HepG2 (cell line): ENCODE data around the gene CASD1. TPM values are rescaled to one million over a fixed set of nuclear protein-coding genes. Genes with fewer than 3 reads are reported as not detected.

Source experiments
- CERS6 ChIP-seq: sonication (generic); formaldehyde crosslinking; IDR thresholded peaks from 2 replicates; pipeline ENCODE4 v1.5.0; 2020; ENCODE audit warnings: missing genetic modification reagents
- EEA1 ChIP-seq: sonication (generic); formaldehyde crosslinking; IDR thresholded peaks from 2 replicates; pipeline ENCODE4 v1.5.1; 2020; ENCODE audit warnings: mild to moderate bottlenecking, missing genetic modification reagents, borderline replicate concordance
- GATA4 ChIP-seq: sonication (generic); IDR thresholded peaks from 2 replicates; pipeline ENCODE4 v1.6.1; 2016; ENCODE audit warnings: antibody characterized with exemption, low read depth, borderline replicate concordance
- KAT8 ChIP-seq: IDR thresholded peaks from 2 replicates; pipeline ENCODE4 v1.6.1; 2016; ENCODE audit warnings: missing genetic modification reagents, missing compliant biosample characterization
- KDM1A ChIP-seq: IDR thresholded peaks from 2 replicates; pipeline ENCODE4 v1.6.1; 2016; ENCODE audit warnings: missing compliant biosample characterization
- KMT2A ChIP-seq: sonication (generic); formaldehyde crosslinking; IDR thresholded peaks from 2 replicates; pipeline ENCODE4 v1.4.0; 2020; ENCODE audit warnings: missing genetic modification reagents
- MED8 ChIP-seq: sonication (generic); formaldehyde crosslinking; IDR thresholded peaks from 2 replicates; pipeline ENCODE4 v1.8.1; 2023; ENCODE audit warnings: mild to moderate bottlenecking, missing genetic modification reagents; ENCODE audit not compliant: insufficient replicate concordance
- MTA3 ChIP-seq: sonication (generic); formaldehyde crosslinking; IDR thresholded peaks from 2 replicates; pipeline ENCODE4 v1.4.0; 2020; ENCODE audit warnings: missing genetic modification reagents
- PHF8 ChIP-seq: sonication (generic); formaldehyde crosslinking; IDR thresholded peaks from 2 replicates; pipeline ENCODE4 v1.5.0; 2020; ENCODE audit warnings: missing genetic modification reagents
- RFXAP ChIP-seq: sonication (generic); formaldehyde crosslinking; IDR thresholded peaks from 2 replicates; pipeline ENCODE4 v1.4.0; 2020; ENCODE audit warnings: missing genetic modification reagents, borderline replicate concordance
- TOPORS ChIP-seq: sonication (generic); formaldehyde crosslinking; IDR thresholded peaks from 2 replicates; pipeline ENCODE4 v1.8.0; 2023; ENCODE audit warnings: mild to moderate bottlenecking, missing genetic modification reagents
- ZBTB26 ChIP-seq: IDR thresholded peaks from 2 replicates; pipeline ENCODE4 v1.6.1; 2016; ENCODE audit warnings: missing compliant biosample characterization, missing genetic modification reagents, borderline replicate concordance
- ZBTB7B ChIP-seq: sonication (generic); formaldehyde crosslinking; IDR thresholded peaks from 2 replicates; pipeline ENCODE4 v1.4.0; 2020; ENCODE audit warnings: missing genetic modification reagents
- ZNF276 ChIP-seq: sonication (generic); formaldehyde crosslinking; IDR thresholded peaks from 2 replicates; pipeline ENCODE4 v1.4.0; 2020; ENCODE audit warnings: mild to moderate bottlenecking, low read depth, missing genetic modification reagents
- ZNF282 ChIP-seq: fragments of 450-650 bp; IDR thresholded peaks from 2 replicates; pipeline ENCODE4 v1.6.1; 2018; ENCODE audit not compliant: partially characterized antibody
- ZNF329 ChIP-seq: sonication (generic); formaldehyde crosslinking; IDR thresholded peaks from 2 replicates; pipeline ENCODE4 v1.9.0; 2021; ENCODE audit warnings: low read depth, mild to moderate bottlenecking, missing genetic modification reagents
- ZNF335 ChIP-seq: sonication (generic); formaldehyde crosslinking; IDR thresholded peaks from 2 replicates; pipeline ENCODE4 v1.4.0; 2020; ENCODE audit warnings: missing genetic modification reagents
- ZNF350 ChIP-seq: sonication (generic); formaldehyde crosslinking; IDR thresholded peaks from 2 replicates; pipeline ENCODE4 v1.4.0; 2020; ENCODE audit warnings: mild to moderate bottlenecking, low read depth, missing genetic modification reagents, borderline replicate concordance
- ZNF430 ChIP-seq: sonication (generic); formaldehyde crosslinking; IDR thresholded peaks from 2 replicates; pipeline ENCODE4 v1.9.0; 2021; ENCODE audit warnings: mild to moderate bottlenecking, missing genetic modification reagents
- ZNF556 ChIP-seq: sonication (generic); formaldehyde crosslinking; IDR thresholded peaks from 2 replicates; pipeline ENCODE4 v1.4.0; 2020; ENCODE audit warnings: mild to moderate bottlenecking, missing genetic modification reagents, borderline replicate concordance
- ZNF598 ChIP-seq: sonication (generic); formaldehyde crosslinking; IDR thresholded peaks from 2 replicates; pipeline ENCODE4 v1.5.1; 2020; ENCODE audit warnings: mild to moderate bottlenecking, missing genetic modification reagents, borderline replicate concordance
- ZNF781 ChIP-seq: sonication (generic); formaldehyde crosslinking; IDR thresholded peaks from 2 replicates; pipeline ENCODE4 v1.5.1; 2020; ENCODE audit warnings: borderline replicate concordance, mild to moderate bottlenecking, missing genetic modification reagents; ENCODE audit errors: not compliant biosample characterization
- ZNF879 ChIP-seq: sonication (generic); formaldehyde crosslinking; IDR thresholded peaks from 2 replicates; pipeline ENCODE4 v1.8.1; 2023; ENCODE audit warnings: missing genetic modification reagents
- polyA plus RNA-seq, 8 experiments: library from polyadenylated mRNA; depleted of rRNA in 3 of 8; stranded (reverse) in 7 of 8; unstranded in 1 of 8; fragments of >200 nt; fragmentation: Illumina TruSeq in 4 of 8; extraction: Trizol in 4 of 8; gene quantifications; 2 replicates each; pipeline versions ENCODE4 v1.2.1 to v1.2.3, GENCODE V29; 2011 to 2016; ENCODE audit warnings: low read depth in 4 of 8, missing spikeins in 1 of 8, mixed read lengths in 1 of 8; ENCODE audit not compliant: insufficient read depth in 1 of 8
- total RNA-seq, 5 experiments: library from RNA; depleted of rRNA; stranded (reverse); fragments of >200 nt; fragmentation: Illumina TruSeq; extraction: Trizol; gene quantifications; 2 replicates each; pipeline ENCODE4 v1.2.3, GENCODE V29; 2016; ENCODE audit warnings: low read depth in 1 of 5
- TF ChIP-seq, protein P1 (sequence below): sonication (generic); formaldehyde crosslinking; IDR thresholded peaks from 2 replicates; pipeline ENCODE4 v1.8.1; 2022; ENCODE audit warnings: mild to moderate bottlenecking, missing genetic modification reagents

The CASD1 gene
- total and polyA plus RNA-seq, 2 of the 13 experiments (the other 11 are each of a cell fraction or from before 2014, with no cell fraction given): 22.9 to 32.6 TPM

DNA sequence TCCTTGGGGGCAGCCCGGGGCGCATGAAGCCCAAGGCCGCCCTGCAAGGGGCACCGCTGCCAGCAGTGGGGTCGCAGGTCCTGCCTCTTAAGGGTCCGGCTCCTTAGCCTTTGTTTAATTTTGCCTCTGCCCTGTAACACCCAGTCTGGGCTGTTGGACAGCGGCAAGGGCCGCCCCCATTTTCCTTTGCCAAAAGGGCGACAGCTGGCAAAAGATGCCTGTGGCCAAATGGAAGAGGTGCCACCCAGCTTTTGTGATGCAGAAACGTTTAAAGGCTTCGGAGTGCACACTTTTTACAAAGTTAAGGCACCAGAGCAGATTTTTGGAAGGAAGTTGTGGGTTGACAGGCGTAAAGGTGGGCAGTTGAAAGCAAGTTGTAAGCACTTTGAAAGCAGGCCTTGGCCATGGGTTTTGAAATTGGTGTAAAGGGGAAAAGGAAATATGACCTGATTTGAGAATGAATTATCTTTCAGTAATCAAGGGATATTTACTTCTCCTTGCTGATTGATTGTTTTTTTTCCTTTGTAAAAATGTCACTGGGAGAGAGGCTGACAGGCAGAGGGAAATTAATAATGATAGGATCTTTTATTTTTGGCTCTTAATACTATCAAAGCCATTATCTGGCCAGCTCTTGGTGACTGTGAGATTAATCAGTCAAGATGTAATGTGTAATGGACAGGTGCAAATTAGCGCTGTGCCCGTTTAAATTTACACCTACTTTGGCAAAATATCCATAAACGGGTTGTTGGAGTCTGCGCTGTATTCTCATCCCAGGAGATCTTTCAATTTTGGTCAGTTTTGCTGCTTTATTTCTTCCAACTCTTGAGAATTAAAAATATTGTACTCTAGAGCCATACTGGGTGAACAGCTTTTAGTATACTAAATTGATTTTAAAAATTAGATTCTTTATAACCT, 1.2 kb downstream of the CASD1 start (continued):
- TF ChIP-seq ZNF556 (CRISPR knock-in tag) (no peak), MED8 (no peak), ZBTB26 (CRISPR knock-in tag) (0 out of 2 replicates have a peak, but pooled peaks have one; percentile 15), ZBTB7B (CRISPR knock-in tag) (peak; percentile 85), TOPORS (CRISPR knock-in tag) (0 out of 2 replicates have a peak, but pooled peaks have one; percentile 13), ZNF879 (CRISPR knock-in tag) (0 out of 2 replicates have a peak, but pooled peaks have one; percentile 81), RFXAP (CRISPR knock-in tag) (0 out of 2 replicates have a peak, but pooled peaks have one; percentile 4), ZNF781 (CRISPR knock-in tag) (peak; percentile 5), MTA3 (CRISPR knock-in tag) (no peak), ZNF430 (CRISPR knock-in tag) (0 out of 2 replicates have a peak, but pooled peaks have one; percentile 1), KAT8 (CRISPR knock-in tag) (0 out of 2 replicates have a peak, but pooled peaks have one; percentile 4), ZNF335 (CRISPR knock-in tag) (peak; percentile 83; the same call in 1 of the 2 replicates), CERS6 (CRISPR knock-in tag) (no peak), KDM1A (CRISPR knock-in tag) (no peak), ZNF598 (CRISPR knock-in tag) (peak; percentile 62; the same call in 1 of the 2 replicates), ZNF276 (CRISPR knock-in tag) (0 out of 2 replicates have a peak, but pooled peaks have one; percentile 5), GATA4 (no peak), EEA1 (CRISPR knock-in tag) (no peak), PHF8 (CRISPR knock-in tag) (0 out of 2 replicates have a peak, but pooled peaks have one; percentile 30), KMT2A (peak; percentile 4; the same call in 1 of the 2 replicates), ZNF329 (0 out of 2 replicates have a peak, but pooled peaks have one; percentile 8), ZNF282 (no peak), ZNF350 (CRISPR knock-in tag) (peak; percentile 46; the same call in 1 of the 2 replicates)
- TF ChIP-seq, protein P1, sequence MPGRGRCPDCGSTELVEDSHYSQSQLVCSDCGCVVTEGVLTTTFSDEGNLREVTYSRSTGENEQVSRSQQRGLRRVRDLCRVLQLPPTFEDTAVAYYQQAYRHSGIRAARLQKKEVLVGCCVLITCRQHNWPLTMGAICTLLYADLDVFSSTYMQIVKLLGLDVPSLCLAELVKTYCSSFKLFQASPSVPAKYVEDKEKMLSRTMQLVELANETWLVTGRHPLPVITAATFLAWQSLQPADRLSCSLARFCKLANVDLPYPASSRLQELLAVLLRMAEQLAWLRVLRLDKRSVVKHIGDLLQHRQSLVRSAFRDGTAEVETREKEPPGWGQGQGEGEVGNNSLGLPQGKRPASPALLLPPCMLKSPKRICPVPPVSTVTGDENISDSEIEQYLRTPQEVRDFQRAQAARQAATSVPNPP (CRISPR knock-in tag): 0 out of 2 replicates have a peak, but pooled peaks have one; percentile 34
